Endothelial cell (in vitro differentiated cells): ENCODE results near the gene DDHD1. TPM values are rescaled to one million over a fixed set of nuclear protein-coding genes. Genes with fewer than 3 reads are reported as not detected.

Experiments used
- DNase-seq: peaks from one replicate; pipeline ENCODE4 v3.0.0; 2021; ENCODE audit warnings: low spot score
- H3K27ac Mint-ChIP-seq: one replicate; pipeline ENCODE4 v1.8.0; 2021; ENCODE audit warnings: mixed read lengths, inconsistent platforms; ENCODE audit not compliant: unreplicated experiment
- H3K27me3 Mint-ChIP-seq: one replicate; pipeline ENCODE4 v1.8.0; 2021; ENCODE audit warnings: mild to moderate bottlenecking, moderate library complexity, mixed read lengths, inconsistent platforms; ENCODE audit not compliant: unreplicated experiment
- H3K36me3 Mint-ChIP-seq: one replicate; pipeline ENCODE4 v1.8.0; 2021; ENCODE audit warnings: mild to moderate bottlenecking, low read depth, mixed read lengths, inconsistent platforms; ENCODE audit not compliant: unreplicated experiment
- H3K4me1 Mint-ChIP-seq: one replicate; pipeline ENCODE4 v1.8.0; 2021; ENCODE audit warnings: mild to moderate bottlenecking, mixed read lengths, inconsistent platforms; ENCODE audit not compliant: unreplicated experiment
- H3K4me3 Mint-ChIP-seq: one replicate; pipeline ENCODE4 v1.8.0; 2021; ENCODE audit warnings: mild to moderate bottlenecking, mixed read lengths, inconsistent platforms; ENCODE audit not compliant: unreplicated experiment
- H3K9me3 Mint-ChIP-seq: one replicate; pipeline ENCODE4 v1.8.0; 2021; ENCODE audit warnings: mixed read lengths, inconsistent platforms; ENCODE audit not compliant: unreplicated experiment
- CTCF ChIP-seq: fragments of 200-600 bp; sonication (generic); IDR thresholded peaks from one replicate; pipeline ENCODE4 v1.5.0; 2021; ENCODE audit warnings: antibody characterized with exemption; ENCODE audit not compliant: unreplicated experiment
- total RNA-seq: library from RNA; stranded (reverse); fragmentation: NEBNext Ultra II Directional; extraction: Animal tissue kit (Norgen Biotek cat#: 25700); gene quantifications from one replicate; pipeline ENCODE4 v1.2.1, GENCODE V29; 2021; ENCODE audit not compliant: unreplicated experiment

The DDHD1 gene
- total RNA-seq, 1 donor from 2014 or later: 4.1 TPM

- Mint-ChIP-seq H3K27me3 (no peaks in the 10 kb centered on the region), H3K36me3 (no peaks in the 10 kb centered on the region), H3K4me3 (no peak overlapping the region), H3K9me3 (no peaks in the 10 kb centered on the region), H3K4me1 (peaks cover 6% of the 10 kb centered on the region), H3K27ac (no peak overlapping the region)
- TF ChIP-seq CTCF: no peak
- no peak for DNase-seq
These were observed 120.2 kb downstream of the DDHD1 start for GRCh38 chr14:53032838-53033390.

- H3K27ac Mint-ChIP-seq: no peak overlapping the region
- DNase-seq: no peak
- H3K27me3 Mint-ChIP-seq: no peaks in the 10 kb centered on the region
- no peak overlapping the region for H3K4me3 Mint-ChIP-seq
- peaks cover 10% of the 10 kb centered on the region for H3K4me1 Mint-ChIP-seq
- no peaks in the 10 kb centered on the region for H3K9me3 Mint-ChIP-seq
- H3K36me3 Mint-ChIP-seq: no peaks in the 10 kb centered on the region
- no peak for TF ChIP-seq CTCF
These were observed 120.8 kb downstream of the DDHD1 start for GRCh38 chr14:53032161-53032803.

DNA sequence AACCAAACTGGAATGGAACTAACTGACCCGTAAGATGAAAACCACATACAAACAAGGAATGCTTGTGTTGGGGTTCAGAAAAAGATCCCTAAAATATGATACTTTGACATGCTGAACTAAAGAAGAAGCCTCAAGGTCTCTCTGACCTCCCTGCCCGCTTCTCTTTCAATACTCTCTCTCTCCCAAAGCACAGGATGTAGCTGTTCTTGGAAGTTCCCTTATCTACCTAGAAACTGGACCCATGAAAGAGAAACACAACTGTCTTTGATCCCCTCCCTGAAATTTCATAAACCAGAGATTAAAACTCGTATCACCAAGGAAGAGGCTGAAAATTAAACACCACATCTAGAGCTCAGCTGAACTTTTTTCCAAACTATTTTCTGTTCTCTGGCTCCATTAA is 125.6 kb downstream of the DDHD1 start:
- Mint-ChIP-seq H3K27ac (no peak overlapping the region), H3K9me3 (no peaks in the 10 kb centered on the region), H3K4me1 (peaks cover 7% of the 10 kb centered on the region), H3K36me3 (no peaks in the 10 kb centered on the region), H3K27me3 (no peaks in the 10 kb centered on the region), H3K4me3 (no peak overlapping the region)
- no peak for DNase-seq
- TF ChIP-seq CTCF: no peak

GRCh38 chr14:53027041-53027440 is 126.1 kb downstream of the DDHD1 start:
- Mint-ChIP-seq H3K4me3 (no peak overlapping the region), H3K9me3 (no peaks in the 10 kb centered on the region), H3K27me3 (no peaks in the 10 kb centered on the region), H3K27ac (no peak overlapping the region), H3K4me1 (peaks cover 7% of the 10 kb centered on the region), H3K36me3 (no peaks in the 10 kb centered on the region)
- DNase-seq: no peak
- no peak for TF ChIP-seq CTCF

GRCh38 chr14:53023325-53023724 is 129.8 kb downstream of the DDHD1 start:
- no peak for TF ChIP-seq CTCF
- Mint-ChIP-seq H3K27me3 (no peaks in the 10 kb centered on the region), H3K4me1 (peaks cover 9% of the 10 kb centered on the region), H3K4me3 (no peak overlapping the region), H3K9me3 (no peaks in the 10 kb centered on the region), H3K27ac (no peak overlapping the region), H3K36me3 (no peaks in the 10 kb centered on the region)
- no peak for DNase-seq
